Measurements from ENCODE around the gene SEC16A.

Gene SEC16A

DNA sequence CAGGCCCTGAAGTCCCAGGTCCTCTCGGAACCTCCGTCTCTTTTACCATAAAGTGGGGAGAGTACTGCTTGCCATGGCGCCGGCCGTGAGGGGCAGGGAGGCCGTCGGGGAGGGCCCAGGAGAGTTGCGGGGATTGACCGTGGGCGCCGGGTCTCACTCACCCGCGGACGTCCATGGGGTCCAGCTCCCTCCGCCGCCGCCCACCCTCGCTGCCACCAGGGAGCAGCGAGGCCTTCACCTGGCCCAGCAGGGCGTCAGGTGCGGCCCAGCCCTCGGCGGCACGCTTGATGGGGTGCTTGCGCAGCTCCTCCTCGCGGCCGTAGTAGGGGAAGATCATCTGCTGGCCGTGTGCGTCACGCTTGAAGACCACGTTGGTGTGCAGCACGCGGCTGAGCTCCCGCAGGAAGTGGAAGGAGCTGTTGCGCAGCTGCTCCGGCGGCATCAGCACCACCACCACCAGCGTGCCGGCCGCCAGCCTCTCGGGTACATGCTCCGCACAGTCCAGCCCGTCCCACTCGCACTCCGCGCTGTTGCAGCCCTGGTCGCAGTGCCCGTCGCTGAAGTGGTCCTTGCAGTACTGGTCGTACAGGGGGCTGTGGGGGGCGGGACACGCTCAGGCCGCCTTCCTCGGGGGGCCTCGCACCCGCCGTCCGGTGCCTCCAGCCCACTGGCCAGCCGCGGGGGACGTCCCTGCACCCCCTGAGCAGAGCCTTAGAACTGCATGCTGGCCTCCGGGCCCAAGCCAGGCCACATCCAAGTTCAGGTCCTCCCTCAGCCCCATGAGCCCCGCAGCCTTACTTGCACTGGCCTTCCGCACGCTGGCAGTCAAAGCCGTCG lies 21.9 kb upstream of the SEC16A start:
- DNase-seq = no peak

GRCh38 chr9:136502940-136503550 lies 20.2 kb upstream of the SEC16A start:
- DNase-seq = no peak

DNA sequence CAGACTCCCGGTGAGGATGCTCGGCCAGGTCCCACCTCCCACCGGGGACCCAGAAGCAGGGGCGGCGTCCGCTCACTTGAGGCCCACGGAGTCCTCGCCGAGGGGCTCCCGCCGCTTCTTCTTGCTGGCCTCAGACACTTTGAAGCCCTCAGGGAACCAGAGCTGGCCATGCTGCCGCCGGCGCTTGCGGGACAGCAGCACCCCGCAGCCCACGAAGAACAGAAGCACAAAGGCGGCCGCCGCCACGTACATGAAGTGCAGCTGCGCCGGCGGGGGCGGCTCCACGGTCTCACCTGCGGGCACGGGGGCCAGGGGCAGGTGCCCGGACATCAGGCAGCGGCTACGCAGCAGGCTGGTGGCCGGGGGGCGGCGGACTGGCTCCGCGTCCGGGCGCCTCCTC lies 19.4 kb upstream of the SEC16A start:
- no peak for DNase-seq

- DNase-seq = no peak
Measured at GRCh38 chr9:136501686-136502085, 18.8 kb upstream of the SEC16A start.

- DNase-seq = no peak
Measured at GRCh38 chr9:136499935-136500910, 17.4 kb upstream of the SEC16A start.

- DNase-seq = no peak
Measured at GRCh38 chr9:136499071-136499934, 16.5 kb upstream of the SEC16A start.

DNA sequence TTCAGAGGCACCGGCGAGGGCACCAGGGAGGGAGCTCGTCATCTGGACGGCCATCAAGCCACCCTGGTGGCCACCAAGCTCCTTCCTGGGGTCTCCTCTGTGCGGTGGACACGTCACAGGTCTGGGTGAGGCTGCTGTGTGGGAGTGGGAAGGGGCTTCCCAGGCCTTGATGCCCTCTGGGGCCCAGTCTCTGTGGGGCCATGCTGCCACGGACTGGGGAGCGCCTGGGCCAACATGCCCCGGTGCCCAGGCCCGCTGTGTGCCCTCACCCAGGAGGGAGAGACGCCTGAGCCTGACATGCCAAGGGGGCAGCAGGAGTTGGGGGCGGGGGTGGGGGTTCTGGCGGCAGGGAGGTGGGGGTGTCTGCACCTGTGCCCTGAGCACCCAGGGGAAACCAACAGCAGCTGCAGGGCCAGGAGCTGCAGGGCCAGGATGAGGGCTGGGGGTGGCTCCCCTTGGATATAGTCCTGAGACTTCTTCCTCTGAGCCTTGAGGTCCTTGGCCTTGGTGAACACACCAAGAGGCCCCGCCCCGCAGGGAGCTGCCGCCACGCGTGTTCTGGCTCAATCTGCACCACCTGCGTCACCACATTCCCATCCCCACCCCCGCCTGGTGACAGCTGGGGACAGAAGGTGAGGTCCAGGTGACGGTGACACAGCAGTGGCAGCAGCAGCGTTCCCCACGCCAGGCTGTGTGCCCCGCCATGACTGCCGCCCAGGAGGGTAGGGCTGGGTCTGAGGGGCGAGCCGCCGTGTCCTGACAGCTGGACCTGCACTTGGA lies 15.3 kb upstream of the SEC16A start:
- no peak for DNase-seq

DNA sequence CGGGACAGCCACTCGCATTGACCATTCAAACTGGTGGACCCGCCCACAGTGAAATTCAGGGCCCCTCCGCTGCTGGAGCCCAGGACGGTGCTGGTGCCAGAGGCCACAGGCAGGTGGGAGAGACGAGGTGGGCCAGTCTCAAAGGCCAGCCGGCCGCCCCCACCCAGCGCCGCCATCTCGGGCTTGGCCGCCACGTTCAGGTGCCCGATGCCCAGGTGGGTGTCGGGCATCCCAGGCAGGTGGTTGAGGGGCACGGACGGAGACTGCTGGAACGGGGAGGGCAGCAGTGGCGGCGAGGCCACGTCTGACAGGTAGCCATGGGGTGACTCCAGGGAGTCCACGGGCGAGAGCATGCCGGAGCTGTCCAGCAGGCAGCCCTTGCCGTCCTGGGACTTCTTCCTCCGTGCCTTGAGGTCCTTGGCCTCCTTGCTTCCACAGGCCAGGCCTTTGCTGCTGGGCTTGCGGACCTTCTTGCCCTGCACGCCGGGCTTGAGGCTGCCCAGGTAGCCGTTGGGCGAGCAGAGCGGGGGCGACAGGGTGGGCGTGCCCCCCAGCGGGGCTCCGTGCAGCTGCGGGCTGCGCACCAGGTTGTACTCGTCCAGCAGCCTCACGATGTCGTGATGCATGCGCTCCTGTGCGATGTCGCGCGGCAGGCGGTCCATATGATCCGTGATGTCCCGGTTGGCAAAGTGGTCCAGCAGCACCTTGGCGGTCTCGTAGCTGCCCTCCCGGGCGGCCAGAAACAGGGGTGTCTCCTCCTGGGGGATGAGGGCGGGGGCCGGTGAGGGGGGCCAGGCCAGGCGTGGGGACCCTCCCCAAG lies 14.2 kb upstream of the SEC16A start:
- DNase-seq = no peak

DNA sequence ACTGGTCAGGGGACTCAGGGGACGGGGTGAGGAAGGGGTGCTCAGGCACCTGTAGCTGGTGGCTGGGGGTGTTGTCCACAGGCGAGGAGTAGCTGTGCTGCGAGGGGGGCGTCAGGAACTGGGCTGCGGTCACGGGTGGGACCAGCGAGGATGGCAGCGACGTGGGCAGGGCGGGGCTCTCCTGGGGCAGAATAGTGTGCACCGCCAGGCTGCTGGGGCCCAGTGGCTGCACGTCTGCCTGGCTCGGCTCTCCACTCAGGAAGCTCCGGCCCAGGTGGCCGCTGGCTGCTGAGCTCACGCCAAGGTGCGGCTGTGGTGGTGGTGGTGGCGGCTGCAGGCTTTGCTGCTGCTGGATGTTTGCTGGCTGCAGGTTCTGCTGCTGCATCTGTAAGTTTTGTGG lies 13.3 kb upstream of the SEC16A start:
- no peak for DNase-seq

DNA sequence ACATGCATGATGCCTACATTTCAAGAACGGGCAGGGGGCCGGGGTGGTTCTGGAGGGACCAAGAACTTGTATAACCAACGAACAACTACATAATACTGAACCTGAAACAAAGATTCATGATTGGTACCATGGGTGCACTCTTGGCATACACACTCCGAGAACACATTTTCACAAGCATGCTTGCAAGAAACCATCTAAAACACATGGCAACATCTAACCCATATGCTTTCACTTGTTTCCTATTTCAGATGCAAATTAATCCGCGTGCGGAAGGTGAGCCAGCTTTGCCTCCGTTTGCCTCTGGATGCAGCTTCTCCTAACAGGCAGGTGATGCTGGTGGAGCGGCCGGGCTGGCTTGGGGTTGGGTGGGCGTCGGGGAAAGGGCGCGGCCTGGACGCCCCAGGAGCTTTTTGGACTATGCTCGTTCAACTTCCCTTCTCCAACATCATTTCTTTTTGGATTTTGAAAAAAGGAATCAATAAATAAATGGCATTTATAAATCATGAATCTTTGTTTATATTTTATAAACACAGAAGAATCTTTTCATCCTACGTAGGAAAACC lies 12.5 kb upstream of the SEC16A start:
- DNase-seq = no peak

DNA sequence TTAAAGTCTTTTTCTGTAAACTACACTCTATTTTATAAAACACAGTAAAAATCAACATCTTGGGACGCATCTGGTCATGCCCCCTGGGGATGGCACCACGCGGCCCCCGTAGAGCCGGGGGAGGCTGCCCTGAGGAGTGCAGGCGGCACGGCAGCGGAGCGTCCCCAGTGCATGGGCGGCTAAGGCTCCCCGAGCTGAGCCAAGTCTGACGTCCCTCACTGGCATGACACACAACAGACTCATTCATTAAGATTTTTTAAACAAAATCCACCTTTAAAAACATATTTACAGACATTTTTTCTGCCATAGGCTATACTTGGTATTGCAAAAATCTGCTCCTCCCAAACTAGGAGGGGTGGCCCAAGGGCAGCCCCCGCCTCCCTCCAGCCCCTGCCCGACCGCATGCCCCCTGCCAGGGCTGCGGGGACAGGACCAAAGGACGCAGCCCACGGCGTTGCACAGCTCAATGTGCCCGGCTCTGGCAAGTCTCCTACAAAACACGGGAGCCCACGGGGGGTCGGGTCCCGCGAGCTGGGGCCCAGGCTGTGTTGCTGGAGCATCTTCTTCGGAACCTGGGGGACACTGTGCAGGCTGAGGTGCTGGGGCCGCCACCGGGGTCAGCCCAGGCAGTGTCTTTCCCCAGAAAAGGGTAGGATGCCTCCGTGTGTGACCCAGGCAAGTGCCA lies 11.8 kb upstream of the SEC16A start:
- no peak for DNase-seq

DNA sequence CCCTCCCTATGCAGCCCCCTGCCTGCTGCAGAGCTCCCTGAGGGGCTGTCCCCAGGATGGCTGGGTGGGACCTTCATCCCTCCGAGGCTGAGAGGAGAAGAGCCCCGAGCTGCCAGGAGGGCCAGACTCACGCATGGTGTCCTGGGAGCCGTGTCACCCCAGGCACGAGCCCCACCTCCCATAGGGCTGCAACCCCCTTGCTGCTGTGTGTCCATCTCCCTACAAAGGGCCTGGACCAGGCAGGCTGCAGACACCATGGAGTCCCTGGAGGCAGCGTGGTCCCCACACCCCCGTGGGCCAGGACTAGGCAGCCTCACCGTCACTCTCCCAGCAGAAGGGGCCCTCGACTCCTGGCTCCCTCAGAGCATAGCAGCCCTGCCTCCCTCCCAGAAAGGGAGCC lies 11.2 kb upstream of the SEC16A start:
- DNase-seq = no peak

DNA sequence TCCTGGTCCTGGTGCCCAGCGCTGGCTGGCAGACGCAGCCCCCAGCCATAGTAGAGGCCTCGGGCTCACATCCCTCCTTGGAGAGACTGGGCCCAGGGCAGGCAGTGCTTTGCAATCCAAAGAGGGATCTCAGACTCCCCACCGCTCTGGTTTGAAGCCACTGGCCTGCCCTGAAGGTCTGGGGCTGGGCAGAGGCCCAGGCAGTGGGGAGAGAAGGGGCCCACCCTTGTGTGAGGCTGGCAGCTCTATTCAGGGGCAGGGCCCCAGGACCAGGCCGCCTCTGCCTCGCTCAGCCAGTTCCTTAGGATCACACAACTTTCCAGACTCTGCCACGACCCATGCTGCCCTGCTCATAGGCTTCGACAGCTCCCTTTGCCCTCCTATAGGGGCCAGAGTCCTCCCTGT lies 10.7 kb upstream of the SEC16A start:
- DNase-seq = no peak

- no peak for DNase-seq
Measured at GRCh38 chr9:136492978-136493522, 10.2 kb upstream of the SEC16A start.

DNA sequence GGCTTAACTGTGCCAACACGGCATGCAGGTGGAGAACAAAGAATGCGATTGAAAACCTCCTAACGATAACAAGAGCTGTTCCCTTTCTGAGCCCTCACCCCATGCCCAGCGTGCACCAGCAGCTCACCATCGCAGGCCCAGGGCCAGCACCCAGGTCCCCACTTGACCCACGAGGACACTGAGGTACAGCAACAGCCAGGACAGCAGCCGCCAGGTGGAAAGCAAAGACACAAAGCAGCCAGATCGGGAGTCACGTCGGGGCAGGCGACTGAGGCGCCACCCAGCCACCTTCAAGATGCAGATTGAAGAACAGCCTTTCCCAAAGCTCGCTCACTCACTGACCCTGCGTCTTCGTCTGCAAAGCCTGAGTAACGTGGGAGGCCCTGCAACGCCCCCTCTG lies 6.9 kb upstream of the SEC16A start:
- DNase-seq = no peak

GRCh38 chr9:136488247-136489214 lies 5.7 kb upstream of the SEC16A start:
- DNase-seq = peak; percentile 68 to 76

DNA sequence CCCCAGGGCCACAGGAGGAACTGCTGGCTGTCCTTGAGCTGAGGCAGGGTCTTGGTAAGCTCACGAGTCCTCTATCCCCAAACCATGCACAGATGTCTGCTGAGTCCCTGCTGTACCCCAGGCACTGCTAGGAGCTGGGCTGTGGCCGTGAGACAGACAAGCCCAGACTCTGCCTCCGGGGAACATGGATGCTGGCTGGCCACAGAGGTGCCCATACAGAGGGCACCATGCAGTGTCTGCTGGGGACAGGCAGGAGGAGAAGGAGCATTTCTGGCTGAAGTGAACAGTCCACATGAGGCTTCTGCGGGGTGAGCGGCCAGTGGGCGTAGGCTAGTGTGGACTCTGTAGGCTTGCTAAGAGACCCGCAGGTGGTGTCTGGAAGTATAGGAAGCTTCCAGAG lies 4.8 kb upstream of the SEC16A start:
- DNase-seq = no peak
